Measurements from ENCODE around the gene MOSPD3. TPM values are rescaled to one million over a fixed set of nuclear protein-coding genes. Genes with fewer than 3 reads are reported as not detected.

Gene MOSPD3
- total and polyA plus RNA-seq, 2 of the 8 experiments (the other 6 are each of a cell fraction or from before 2014, with no cell fraction given), result 20.7 to 21.4 TPM

GRCh38 chr7:100654908-100655831 lies 42.8 kb downstream of the MOSPD3 start:
- Histone ChIP-seq H4K5ac (ENCODE audit: insufficient read length, low read depth, low read length) (no peak overlapping the region), H3K4me3 (ENCODE audit: extremely low read depth in 1 of 4, insufficient read depth in 2 of 4, low read depth in 3 of 4, low read length in 4 of 4) (peak overlapping the region in 1 of 4 experiments; percentile 45; a peak in 1 of 8 replicates), H3K23ac (ENCODE audit: insufficient read length) (no peak overlapping the region), H4K20me1 (replicated peaks in 1 of 2; ENCODE audit: control insufficient read depth in 1 of 2, insufficient read depth in 2 of 2, low read length in 2 of 2) (peaks cover 0 to 1% of the 10 kb centered on the region in 2 experiments), H2BK12ac (ENCODE audit: low read depth, low read length) (no peak overlapping the region), H3K14ac (ENCODE audit: insufficient read length) (no peak overlapping the region), H3K4ac (replicated peaks; ENCODE audit: insufficient read length, low read depth, low read length) (no peak overlapping the region), H4K91ac (replicated peaks; ENCODE audit: insufficient read length, low read length) (no peak overlapping the region), H3K36me3 (ENCODE audit: control insufficient read depth in 2 of 4, insufficient read depth in 4 of 4, low read length in 3 of 4) (no peaks in the 10 kb centered on the region), H3K18ac (ENCODE audit: extremely low read depth, low read length) (no peak overlapping the region), H2BK15ac (ENCODE audit: low read length) (no peak overlapping the region), H4K8ac (ENCODE audit: extremely low read depth, insufficient read depth, low read length) (no peak overlapping the region), H3K56ac (replicated peaks; ENCODE audit: insufficient read length, low read depth, low read length) (no peak overlapping the region), H2AFZ (ENCODE audit: low read length) (no peak overlapping the region), H3K9me3 (ENCODE audit: insufficient read depth in 2 of 2, low read depth in 1 of 2, low read length in 1 of 2) (no peaks in the 10 kb centered on the region), H3K9ac (replicated peaks in 1 of 4; ENCODE audit: extremely low read depth in 1 of 4, low read depth in 3 of 4, low read length in 3 of 4) (no peak overlapping the region), H3K27ac (ENCODE audit: low read depth, low read length) (no peak overlapping the region), H3K4me1 (replicated peaks in 1 of 4; ENCODE audit: control insufficient read depth in 3 of 4, insufficient read depth in 4 of 4, low read length in 3 of 4) (peaks cover 0 to 5% (median 0%) of the 10 kb centered on the region in 4 experiments; a peak in 2 of 7 replicates), H2BK20ac (ENCODE audit: low read length) (no peak overlapping the region), H3K79me1 (ENCODE audit: low read depth, low read length) (no peaks in the 10 kb centered on the region), H2AK5ac (ENCODE audit: low read depth, low read length) (peak overlapping the region; percentile 39; the same call in 1 of the 2 replicates), H3K4me2 (ENCODE audit: insufficient read depth in 1 of 2, low read depth in 2 of 2, low read length in 2 of 2) (peak overlapping the region; percentile 57 to 65; a peak in 2 of 4 replicates), H3K23me2 (ENCODE audit: low read depth, low read length) (peaks cover 5% of the 10 kb centered on the region), H3K27me3 (replicated peaks in 1 of 4; ENCODE audit: control insufficient read depth in 3 of 4, extremely low read depth in 1 of 4, insufficient read depth in 3 of 4, low read length in 3 of 4) (peaks cover 10 to 35% (median 23%) of the 10 kb centered on the region in 4 experiments), H2BK5ac (ENCODE audit: low read depth, low read length) (no peak overlapping the region), H3K79me2 (ENCODE audit: control insufficient read depth in 1 of 2, insufficient read depth in 2 of 2, low read length in 2 of 2) (peaks cover 0 to under 1% of the 10 kb centered on the region in 2 experiments; a peak in 1 of 4 replicates), H2BK120ac (replicated peaks; ENCODE audit: low read depth, low read length) (no peak overlapping the region)
- CTCF ChIA-PET (ENCODE audit: partially characterized antibody), result interaction anchor here (1.1 to 7.3 kb wide), 8 partner anchors 8 to 134 kb away, joined by 4 to 46 read pairs (median 5); partner anchors contain the start of gene MOSPD3
- FAIRE-seq (no peak), DNase-seq (ENCODE audit: low read depth in 1 of 2, low spot score in 2 of 2) (no peak)
- POLR2A ChIA-PET (ENCODE audit: partially characterized antibody), result interaction anchor here (0.9 to 2.0 kb wide), 8 partner anchors 10 to 226 kb away, joined by 3 to 5 read pairs (median 4); partner anchors contain the start of gene MOSPD3
- 67% methylated on average over 23 of the region's 25 CpGs; no CpG with 5 or more reads in 1 of the 2 experiments for WGBS, 2 experiments (ENCODE audit: extremely low coverage in 1 of 2, insufficient coverage in 1 of 2, insufficient read length in 1 of 2, insufficient replicate concordance in 2 of 2, low coverage in 1 of 2, low lambda C conversion rate in 2 of 2, missing lambda C conversion rate in 1 of 2)
- TF ChIP-seq CHD1 (IDR thresholded peaks at IDR 0.05; ENCODE audit: low read depth, low read length), result no peak
